Cardiac ventricle fibroblast (primary cell): ENCODE results near the gene H6PD. TPM values are rescaled to one million over a fixed set of nuclear protein-coding genes. Genes with fewer than 3 reads are reported as not detected.

ENCODE experiments used
- total RNA-seq: library from RNA; depleted of rRNA; stranded (reverse); fragments of >200 nt; gene quantifications from 2 replicates; pipeline ENCODE4 v1.2.3, GENCODE V29; 2015

The H6PD gene
- total RNA-seq: 89.7 and 92.2 TPM in 2 replicates

GRCh38 chr1:9234223-9235095 lies at the start of gene H6PD:
H6PD (plus strand) TSS chr1:9234774; CDS start chr1:9244935, 10,161 bp downstream.

GRCh38 chr1:9292361-9293240 lies 58.0 kb downstream of the H6PD start, which contains the start of gene SPSB1:
SPSB1 (plus strand) TSS chr1:9292894; CDS start chr1:9355892, 62,998 bp downstream.

Other genes with a start within 250 kb of the H6PD start
- gene SLC2A7, start 208.4 kb upstream of the H6PD start, total RNA-seq: not detected in 2 replicates
- gene SLC2A5, start 165.1 kb upstream of the H6PD start, total RNA-seq: 5.8 and 6.7 TPM in 2 replicates
- gene GPR157, start 105.7 kb upstream of the H6PD start, total RNA-seq: 1.1 and 1.6 TPM in 2 replicates
- 14.9 and 19.9 TPM in 2 replicates for gene SPSB1, start 58.1 kb downstream of the H6PD start, total RNA-seq